IMR-90 (cell line): ENCODE results near the gene BFSP1. TPM values are rescaled to one million over a fixed set of nuclear protein-coding genes. Genes with fewer than 3 reads are reported as not detected.
A peak's percentile ranks its signal among the peaks of the same experiment; 100 is the strongest.

Experiments used
- ATAC-seq: fragments of 200-7000 bp; cut with Tn5 transposase; 2 replicates; pipeline ENCODE4 v1.9.1; 2020; ENCODE audit warnings: low read depth, mild to moderate bottlenecking, moderate library complexity
- BruUV-seq: library from RNA; stranded (reverse); fragments of 400-500 nt; replicated peaks from 2 replicates; lab custom pipeline; 2021; lab: Mats Ljungman, UMichigan
- CTCF ChIA-PET: fragments of 300-600 bp; formaldehyde crosslinking; extraction: SDS; loops from one replicate; lab custom pipeline; 2021; ENCODE audit warnings: antibody characterized with exemption; lab: Yijun Ruan, JAX
- POLR2A ChIA-PET: fragments of 300-600 bp; sonication (Branson Sonifier 250); formaldehyde crosslinking; loops from one replicate; lab custom pipeline; 2022; ENCODE audit warnings: antibody characterized with exemption; ENCODE audit not compliant: unreplicated experiment; lab: Charles Lee
- DNase-seq: peaks from one replicate; pipeline ENCODE4 v3.0.0; 2013
- H2AFZ ChIP-seq: replicated peaks from 2 replicates; pipeline ENCODE3; 2013; ENCODE audit warnings: low read length, mild to moderate bottlenecking; ENCODE audit not compliant: poor library complexity
- H2AK5ac ChIP-seq: 2 replicates; pipeline ENCODE4 v1.6.1; 2013; ENCODE audit warnings: low read depth, low read length, inconsistent platforms
- H2AK9ac ChIP-seq: replicated peaks from 2 replicates; pipeline ENCODE3; 2013; ENCODE audit warnings: mild to moderate bottlenecking, low read depth, low read length, moderate library complexity; ENCODE audit not compliant: poor library complexity
- H2BK120ac ChIP-seq: 2 replicates; pipeline ENCODE4 v1.6.1; 2013; ENCODE audit warnings: low read depth, low read length, inconsistent platforms
- H2BK15ac ChIP-seq: 3 replicates; pipeline ENCODE4 v1.6.1; 2013; ENCODE audit warnings: low read depth, low read length, inconsistent platforms
- H2BK20ac ChIP-seq: 2 replicates; pipeline ENCODE4 v1.6.1; 2013; ENCODE audit warnings: low read depth, mild to moderate bottlenecking, inconsistent platforms, low read length, moderate library complexity
- H2BK5ac ChIP-seq: 2 replicates; pipeline ENCODE4 v1.6.1; 2013; ENCODE audit warnings: mild to moderate bottlenecking, low read depth, low read length, inconsistent platforms; ENCODE audit not compliant: poor library complexity, severe bottlenecking
- H3K14ac ChIP-seq: replicated peaks from 2 replicates; pipeline ENCODE4 v1.6.1; 2013; ENCODE audit warnings: low read depth, low read length, inconsistent platforms
- H3K18ac ChIP-seq: 2 replicates; pipeline ENCODE4 v1.6.1; 2013; ENCODE audit warnings: low read depth, low read length, control low read depth
- H3K23ac ChIP-seq: 2 replicates; pipeline ENCODE4 v1.6.1; 2013; ENCODE audit warnings: low read depth, low read length, inconsistent platforms
- H3K27ac ChIP-seq: 2 replicates; pipeline ENCODE4 v1.5.1; 2013; ENCODE audit warnings: mild to moderate bottlenecking, control low read depth, low read length; ENCODE audit not compliant: insufficient read depth
- H3K27me3 ChIP-seq: 2 replicates; pipeline ENCODE4 v1.6.1; 2013; ENCODE audit warnings: low read length; ENCODE audit not compliant: control insufficient read depth, insufficient read depth
- H3K36me3 ChIP-seq: 2 replicates; pipeline ENCODE4 v1.6.1; 2013; ENCODE audit warnings: low read length, mixed read lengths; ENCODE audit not compliant: control insufficient read depth, insufficient read depth
- H3K4ac ChIP-seq: 2 replicates; pipeline ENCODE4 v1.6.1; 2013; ENCODE audit warnings: low read depth, low read length, inconsistent platforms
- H3K4me1 ChIP-seq: 2 replicates; pipeline ENCODE4 v1.6.1; 2013; ENCODE audit warnings: low read length, mixed read lengths; ENCODE audit not compliant: control insufficient read depth, insufficient read depth
- H3K4me2 ChIP-seq: 2 replicates; pipeline ENCODE4 v1.6.1; 2013; ENCODE audit warnings: low read depth, mild to moderate bottlenecking, control low read depth, low read length, moderate library complexity
- H3K4me3 ChIP-seq: 2 replicates; pipeline ENCODE4 v1.5.1; 2013; ENCODE audit warnings: low read depth, mild to moderate bottlenecking, control low read depth, low read length, moderate library complexity; ENCODE audit not compliant: insufficient read depth
- H3K56ac ChIP-seq: 2 replicates; pipeline ENCODE4 v1.6.1; 2013; ENCODE audit warnings: low read length, inconsistent platforms; ENCODE audit not compliant: insufficient read depth; ENCODE audit errors: extremely low read depth
- H3K79me1 ChIP-seq, 2 experiments: 2 replicates each; pipeline ENCODE4 v1.6.1; 2013; ENCODE audit warnings: low read length in 2 of 2, inconsistent platforms in 1 of 2, low read depth in 1 of 2
- H3K9ac ChIP-seq: 2 replicates; pipeline ENCODE4 v1.6.1; 2013; ENCODE audit warnings: low read depth, low read length, control low read depth
- H3K9me1 ChIP-seq: 2 replicates; pipeline ENCODE4 v1.6.1; 2013; ENCODE audit warnings: low read length, inconsistent platforms; ENCODE audit not compliant: insufficient read depth
- H3K9me3 ChIP-seq: 2 replicates; pipeline ENCODE4 v1.6.1; 2013; ENCODE audit warnings: low read length; ENCODE audit not compliant: control insufficient read depth, insufficient read depth
- H4K20me1 ChIP-seq: 2 replicates; pipeline ENCODE4 v1.6.1; 2013; ENCODE audit warnings: low read length, inconsistent platforms; ENCODE audit not compliant: insufficient read depth
- H4K5ac ChIP-seq: 2 replicates; pipeline ENCODE4 v1.6.1; 2013; ENCODE audit warnings: mild to moderate bottlenecking, low read depth, low read length, control low read depth
- H4K8ac ChIP-seq, 2 experiments: 2 replicates each; pipeline ENCODE4 v1.6.1; 2013; ENCODE audit warnings: low read depth in 2 of 2, low read length in 2 of 2, control low read depth in 1 of 2, inconsistent platforms in 1 of 2
- H4K91ac ChIP-seq: 2 replicates; pipeline ENCODE4 v1.6.1; 2013; ENCODE audit warnings: low read depth, low read length, inconsistent platforms; ENCODE audit not compliant: insufficient read depth
- BHLHE40 ChIP-seq: fragments of 150-350 bp; IDR thresholded peaks from 2 replicates; pipeline ENCODE4 v1.6.1; 2016; ENCODE audit warnings: mild to moderate bottlenecking, low read depth, low read length
- CHD1 ChIP-seq: IDR thresholded peaks from 2 replicates; pipeline ENCODE4 v1.6.1; 2012; ENCODE audit warnings: low read depth, low read length, improper control_type of control experiment
- MAZ ChIP-seq: IDR thresholded peaks from 2 replicates; pipeline ENCODE4 v1.6.1; 2012; ENCODE audit warnings: low read depth, mild to moderate bottlenecking, low read length, improper control_type of control experiment, moderate library complexity, borderline replicate concordance
- MXI1 ChIP-seq: IDR thresholded peaks from 2 replicates; pipeline ENCODE4 v1.6.1; 2012; ENCODE audit warnings: low read depth, mild to moderate bottlenecking, low read length, moderate library complexity, borderline replicate concordance
- NFE2L2 ChIP-seq: fragments of 150-350 bp; IDR thresholded peaks from 2 replicates; pipeline ENCODE4 v1.6.1; 2016; ENCODE audit warnings: low read depth, mild to moderate bottlenecking, low read length
- POLR2A ChIP-seq: IDR thresholded peaks from 2 replicates; pipeline ENCODE4 v1.6.1; 2012; ENCODE audit warnings: mild to moderate bottlenecking, low read depth, low read length
- RCOR1 ChIP-seq: IDR thresholded peaks from 2 replicates; pipeline ENCODE4 v1.6.1; 2012; ENCODE audit warnings: mild to moderate bottlenecking, low read length, improper control_type of control experiment; ENCODE audit not compliant: insufficient replicate concordance
- RFX5 ChIP-seq: IDR thresholded peaks from 2 replicates; pipeline ENCODE4 v1.8.0; 2012; ENCODE audit warnings: low read depth, mild to moderate bottlenecking, low read length, moderate library complexity
- SMC3 ChIP-seq: fragments of 150-350 bp; IDR thresholded peaks from 2 replicates; pipeline ENCODE4 v1.6.1; 2016; ENCODE audit warnings: low read depth, mild to moderate bottlenecking, antibody characterized with exemption, low read length, moderate library complexity
- WGBS, 2 experiments: methylation state at CpG; one replicate each; pipeline versions ENCODE4 v1.1.5 to v1.1.7; 2013; ENCODE audit warnings: missing lambda C conversion rate in 2 of 2; ENCODE audit not compliant: insufficient read length in 1 of 2; ENCODE audit errors: extremely low coverage in 2 of 2; 5-methylcytosine and 5-hydroxymethylcytosine counted together
- dilution Hi-C: fragments of 300-500 bp; cut with HindIII; formaldehyde crosslinking; loops from one replicate; pipeline ENCODE4 v1.14.3; 2018; ENCODE audit warnings: low sequenced_read_pairs; ENCODE audit not compliant: unreplicated experiment
- in situ Hi-C: fragments of 300-500 bp; cut with MboI; formaldehyde crosslinking; loops from 3 replicates; pipeline ENCODE4 v1.14.3; 2019; ENCODE audit warnings: low sequenced_read_pairs, inconsistent platforms, mixed read lengths
- intact Hi-C: fragments of 100-400 bp; cut with micrococcal nuclease; formaldehyde crosslinking; loops from 2 replicates; pipeline ENCODE4 v1.10.0; 2022
- polyA plus RNA-seq, 3 experiments: library from polyadenylated mRNA; depleted of rRNA; stranded (reverse); fragments of >200 nt; gene quantifications; 2 replicates each; pipeline ENCODE4 v1.2.3, GENCODE V29; 2012; ENCODE audit warnings: low replicate concordance in 1 of 3
- total RNA-seq: library from RNA; depleted of rRNA; stranded (reverse); fragments of >200 nt; gene quantifications from 2 replicates; pipeline ENCODE4 v1.2.3, GENCODE V29; 2012
- TF ChIP-seq, protein P1 (sequence below): fragments of 150-350 bp; IDR thresholded peaks from 2 replicates; pipeline ENCODE4 v1.6.1; 2016; ENCODE audit warnings: low read depth, mild to moderate bottlenecking, low read length, moderate library complexity, borderline replicate concordance

Gene BFSP1
- total and polyA plus RNA-seq, 2 of the 4 experiments (the other 2 are of a cell fraction) = 1.1 to 2.0 TPM

DNA sequence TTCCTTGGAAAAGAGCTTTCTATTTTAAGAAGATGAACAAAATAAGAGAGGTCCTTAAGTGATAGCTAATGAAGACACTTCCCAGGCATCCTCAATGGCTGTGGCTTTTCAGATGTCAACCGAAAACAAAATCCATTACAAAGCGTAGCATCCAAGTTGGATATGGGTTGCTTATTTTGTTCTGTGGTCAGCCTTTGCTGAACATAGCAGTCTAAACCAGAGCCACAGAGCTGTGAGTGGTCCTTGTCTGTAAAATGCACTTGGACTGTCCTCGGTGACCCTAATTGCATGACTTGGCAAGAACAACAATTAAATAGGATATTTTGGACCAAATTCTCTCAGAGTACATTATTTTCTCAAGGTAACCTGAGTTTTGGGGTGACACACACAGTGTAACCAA is 10.4 kb upstream of the BFSP1 start:
- no peak overlapping the region for H3K4me2 ChIP-seq
- H2AFZ ChIP-seq = no peak overlapping the region
- H2BK15ac ChIP-seq = no peak overlapping the region
- no peaks in the 10 kb centered on the region for H3K36me3 ChIP-seq
- H2BK120ac ChIP-seq = no peak overlapping the region
- H4K8ac ChIP-seq = no peak overlapping the region
- ChIA-PET POLR2A (no interaction called here), CTCF (interaction anchor here (0.7 to 1.2 kb wide), 2 partner anchors 28 to 60 kb away, joined by 3 read pairs; partner anchors contain the start of gene DSTN)
- peaks cover 8% of the 10 kb centered on the region for H3K4me1 ChIP-seq
- H3K9ac ChIP-seq = no peak overlapping the region
- H2AK9ac ChIP-seq = no peak overlapping the region
- dilution Hi-C loops (no loop called here), intact Hi-C loops (no loop called here), in situ Hi-C loops (no loop called here)
- DNase-seq = no peak
- no peak overlapping the region for H3K56ac ChIP-seq
- H3K79me1 ChIP-seq = peaks cover 0 to 13% of the 10 kb centered on the region in 2 experiments; a peak in 2 of 4 replicates
- peaks cover 7% of the 10 kb centered on the region; the same call in 1 of the 2 replicates for H4K20me1 ChIP-seq
- no peaks in the 10 kb centered on the region for H3K9me3 ChIP-seq
- H3K4ac ChIP-seq = 0 out of 2 replicates have a peak overlapping the region, but pooled peaks have one; percentile 13
- WGBS, 2 experiments = 100% methylated on average over 1 of the region's 3 CpGs; no CpG with 5 or more reads in 1 of the 2 experiments
- no peak overlapping the region; the same call in 1 of the 2 replicates for H3K23ac ChIP-seq
- TF ChIP-seq MXI1 (no peak), POLR2A (no peak), BHLHE40 (no peak), NFE2L2 (no peak), SMC3 (no peak), MAZ (no peak), RFX5 (no peak), CHD1 (no peak), RCOR1 (no peak)
- TF ChIP-seq, protein P1, sequence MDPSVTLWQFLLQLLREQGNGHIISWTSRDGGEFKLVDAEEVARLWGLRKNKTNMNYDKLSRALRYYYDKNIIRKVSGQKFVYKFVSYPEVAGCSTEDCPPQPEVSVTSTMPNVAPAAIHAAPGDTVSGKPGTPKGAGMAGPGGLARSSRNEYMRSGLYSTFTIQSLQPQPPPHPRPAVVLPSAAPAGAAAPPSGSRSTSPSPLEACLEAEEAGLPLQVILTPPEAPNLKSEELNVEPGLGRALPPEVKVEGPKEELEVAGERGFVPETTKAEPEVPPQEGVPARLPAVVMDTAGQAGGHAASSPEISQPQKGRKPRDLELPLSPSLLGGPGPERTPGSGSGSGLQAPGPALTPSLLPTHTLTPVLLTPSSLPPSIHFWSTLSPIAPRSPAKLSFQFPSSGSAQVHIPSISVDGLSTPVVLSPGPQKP = no peak
- H3K27me3 ChIP-seq = peaks cover 4% of the 10 kb centered on the region
- no peak overlapping the region; the same call in 1 of the 2 replicates for H3K14ac ChIP-seq
- H2BK5ac ChIP-seq = no peak overlapping the region
- H3K9me1 ChIP-seq = peaks cover 10% of the 10 kb centered on the region
- no peak overlapping the region for H2BK20ac ChIP-seq
- H3K27ac ChIP-seq = no peak overlapping the region
- H4K91ac ChIP-seq = no peak overlapping the region
- no peak overlapping the region for H3K4me3 ChIP-seq
- no peak overlapping the region for H3K18ac ChIP-seq
- H2AK5ac ChIP-seq = no peak overlapping the region
- ATAC-seq = no peak
- no peak overlapping the region for H4K5ac ChIP-seq
- BruUV-seq = no TSS peak
